SH-SY5Y (cell line): Measurements from ENCODE around the gene CNOT6L.

Experiments used
- GATA2 ChIP-seq: IDR thresholded peaks from 2 replicates; pipeline ENCODE4 v1.6.1; 2011; ENCODE audit warnings: mild to moderate bottlenecking, low read depth, low read length
- GATA3 ChIP-seq: IDR thresholded peaks from 2 replicates; pipeline ENCODE4 v1.6.1; 2011; ENCODE audit warnings: low read depth, mild to moderate bottlenecking, low read length, moderate library complexity

GRCh38 chr4:77826275-77826674 is 7.1 kb upstream of the CNOT6L start:
- TF ChIP-seq GATA2, result no peak
- no peak for TF ChIP-seq GATA3
